ENCODE measurements around the gene C1QL4.

C1QL4 gene

DNA sequence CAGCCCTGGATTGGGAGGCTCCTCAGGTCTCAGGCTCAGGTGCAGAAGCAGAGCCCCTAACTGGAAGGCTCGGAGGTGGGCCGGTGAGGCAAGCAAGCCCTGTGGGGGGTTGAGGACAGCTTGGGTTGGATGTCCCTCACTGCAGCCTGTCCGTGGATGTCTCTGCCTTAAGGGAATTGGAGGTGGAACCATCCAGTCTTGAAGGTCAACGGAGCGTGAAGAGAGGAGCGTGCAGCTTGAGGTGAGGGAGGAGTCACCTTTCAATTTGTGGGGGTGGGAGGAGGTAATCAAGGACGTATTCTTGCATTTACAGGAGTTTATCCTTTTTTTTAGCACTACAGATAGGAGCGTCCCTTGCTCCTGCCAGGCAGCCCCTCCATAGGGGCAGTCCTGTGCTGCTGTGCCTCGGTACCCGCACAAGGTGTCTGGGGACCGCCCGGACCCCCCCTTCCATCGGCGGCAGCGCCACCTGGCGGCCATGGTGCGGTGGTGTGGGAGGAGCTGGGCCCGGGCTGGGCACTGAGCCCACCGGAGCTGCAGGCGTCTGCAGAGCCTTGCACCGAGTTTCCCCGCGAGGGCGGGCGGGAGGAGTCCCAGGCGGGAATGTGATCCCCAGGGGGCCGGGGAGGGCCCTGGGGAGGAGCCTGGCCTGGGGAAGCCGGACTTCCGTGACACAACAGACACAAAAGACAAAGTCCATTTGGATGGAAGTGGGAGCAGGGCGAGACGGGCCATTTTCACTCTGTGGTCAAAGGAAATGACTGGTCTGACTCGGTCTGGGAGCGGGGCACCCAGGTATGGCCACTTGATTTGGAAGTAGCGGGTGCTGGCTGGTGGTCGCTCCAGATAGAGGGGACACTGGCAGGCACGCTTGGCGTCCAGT lies 10.6 kb upstream of the C1QL4 start:
- peak in 1 of 2 donors; percentile 54 for DNase-seq (ENCODE audit: low read depth in 2 of 2)

DNA sequence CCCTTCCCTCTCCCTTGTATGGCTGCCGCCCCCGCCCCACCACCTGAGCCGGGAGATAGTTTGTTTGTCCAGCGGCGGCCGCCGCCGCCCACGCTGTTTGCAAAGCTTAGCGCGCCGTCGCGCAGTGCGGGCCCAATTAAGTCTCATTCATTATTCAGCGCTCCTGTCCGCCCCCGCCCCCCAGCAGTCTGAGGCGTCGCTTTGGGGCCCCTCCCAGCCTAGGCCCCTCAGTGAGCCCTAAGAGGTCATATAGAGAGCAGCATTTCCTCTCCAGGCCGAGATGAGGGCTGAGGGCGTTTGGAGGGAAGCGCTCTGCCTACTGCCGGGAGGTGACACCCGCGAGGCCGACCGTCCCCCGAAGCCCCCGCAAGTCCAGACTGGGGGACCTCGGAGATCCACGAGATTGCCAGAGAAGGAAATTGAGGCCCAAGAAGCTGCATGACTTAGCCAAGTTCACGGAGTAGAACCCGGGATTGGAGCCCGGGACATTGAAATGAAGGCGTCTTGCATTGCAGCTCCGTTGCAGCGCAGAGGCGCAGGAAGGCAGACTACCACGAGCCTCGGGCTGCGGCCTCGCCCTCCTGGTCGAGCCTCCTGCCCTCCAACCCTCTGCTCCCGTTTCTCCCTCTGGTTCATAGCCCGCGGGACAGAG lies 9.8 kb upstream of the C1QL4 start, which contains the start of gene DNAJC22:
Gene DNAJC22, plus strand, starts transcription at position 230 of the 652 bp plus-strand sequence. CDS start 1,985 bp downstream, outside the sequence.
- no peak for DNase-seq (ENCODE audit: low read depth in 2 of 2)

DNA sequence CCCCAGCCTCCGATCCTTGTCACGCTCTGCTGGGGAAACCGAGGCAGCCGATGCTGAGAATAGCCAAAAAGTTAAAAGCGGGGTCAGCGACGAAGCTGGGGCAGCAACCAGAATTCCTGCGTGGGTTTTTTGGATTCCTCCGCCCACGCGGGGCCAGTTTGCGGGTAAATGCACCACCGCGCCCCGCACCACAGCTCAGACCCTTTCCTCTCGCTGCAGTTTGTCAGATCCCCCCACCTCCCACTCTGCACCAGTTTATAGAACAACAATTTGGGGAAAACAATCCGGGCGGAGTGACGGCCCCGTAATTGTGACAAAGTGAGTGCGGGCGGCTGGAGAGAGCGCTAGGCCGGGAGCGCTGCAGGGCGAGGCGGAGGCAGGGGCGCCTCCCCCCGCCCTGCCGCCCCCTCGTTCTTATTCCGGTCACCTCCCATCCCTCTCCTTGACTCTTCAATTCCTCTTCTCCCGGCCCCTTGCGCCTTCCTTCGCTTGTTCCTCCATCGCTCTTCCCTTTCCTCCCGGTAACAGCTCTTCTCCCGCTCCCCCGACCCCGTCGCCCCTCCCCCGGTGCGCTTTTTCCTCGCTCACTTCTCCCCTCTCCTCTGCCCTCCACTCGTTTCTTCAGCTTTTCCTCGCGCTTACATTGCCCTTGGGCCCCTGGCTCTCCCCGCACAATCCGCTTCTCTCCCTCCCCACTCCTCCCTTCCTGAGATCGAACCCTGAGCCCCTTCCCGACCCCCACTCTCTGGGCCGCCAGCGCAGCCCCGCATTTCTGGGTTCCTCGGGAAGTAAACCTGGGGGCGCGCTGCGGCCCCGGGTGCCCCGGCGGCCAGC lies 9.1 kb upstream of the C1QL4 start:
- DNase-seq (ENCODE audit: low read depth in 2 of 2) = no peak

DNA sequence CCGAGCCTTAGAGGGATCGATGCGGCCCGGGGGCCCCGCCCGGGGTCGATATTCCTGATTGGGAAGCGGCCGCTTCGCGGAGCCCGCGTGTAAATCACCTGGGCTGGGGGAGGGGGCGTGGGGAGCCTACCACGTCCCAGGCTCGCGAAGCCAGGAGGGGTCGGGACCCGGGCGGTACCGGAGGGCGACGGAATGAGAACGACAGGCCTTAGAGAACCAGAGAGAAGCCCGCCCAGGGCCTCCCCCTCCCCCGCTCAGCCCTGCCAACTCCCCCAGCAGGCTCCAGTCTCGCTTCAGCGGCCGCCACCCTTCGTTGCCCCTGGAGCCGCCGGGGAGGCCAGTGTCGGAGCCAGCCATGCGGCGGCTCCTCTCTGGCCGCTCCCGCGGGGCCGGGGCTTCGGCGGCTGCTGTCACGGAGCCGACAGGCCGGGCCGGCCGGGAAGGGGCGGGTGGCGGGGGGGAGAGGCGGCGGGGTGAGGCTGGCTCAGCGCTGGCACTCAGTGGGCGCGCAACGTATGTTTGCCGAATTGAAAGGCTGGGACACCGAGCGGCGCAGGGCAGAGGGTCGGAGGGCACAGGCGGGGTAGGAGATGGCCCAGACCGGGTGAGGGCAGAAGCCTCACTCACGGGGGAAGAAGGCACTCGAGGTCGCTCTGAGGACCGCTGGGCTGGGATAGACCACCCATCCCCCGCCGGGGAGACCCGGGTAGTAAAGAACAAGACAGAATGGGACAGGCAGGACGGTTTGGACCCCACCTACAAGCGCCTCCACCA lies 8.2 kb upstream of the C1QL4 start:
- DNase-seq (ENCODE audit: low read depth in 2 of 2) = no peak

DNA sequence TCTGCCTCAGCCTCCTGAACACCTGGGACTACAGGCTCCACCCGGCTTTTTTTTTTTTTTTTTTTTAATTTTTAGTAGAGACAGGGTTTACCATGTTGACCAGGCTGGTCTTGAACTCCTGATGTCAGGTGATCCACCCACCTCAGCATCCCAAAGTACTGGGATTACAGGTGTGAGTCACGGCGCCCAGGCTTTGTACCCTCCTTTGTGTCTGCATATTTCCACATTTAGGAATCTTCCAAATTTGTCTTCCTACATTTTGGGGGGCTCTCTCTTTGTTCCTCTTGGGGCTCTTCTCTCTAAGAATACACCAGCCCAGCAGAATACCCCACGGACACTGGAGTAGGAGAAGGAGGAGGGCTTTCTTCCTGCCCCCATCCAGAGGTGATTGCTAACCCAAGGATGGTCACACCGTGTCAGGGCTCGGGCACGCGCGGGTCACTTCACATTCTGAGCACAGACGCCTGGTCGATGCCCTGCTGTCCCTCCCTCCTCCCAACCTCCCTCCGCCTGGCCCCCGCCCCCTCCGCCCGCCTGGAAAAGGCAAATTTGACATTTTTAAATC lies 7.6 kb upstream of the C1QL4 start:
- no peak for DNase-seq (ENCODE audit: low read depth in 2 of 2)

DNA sequence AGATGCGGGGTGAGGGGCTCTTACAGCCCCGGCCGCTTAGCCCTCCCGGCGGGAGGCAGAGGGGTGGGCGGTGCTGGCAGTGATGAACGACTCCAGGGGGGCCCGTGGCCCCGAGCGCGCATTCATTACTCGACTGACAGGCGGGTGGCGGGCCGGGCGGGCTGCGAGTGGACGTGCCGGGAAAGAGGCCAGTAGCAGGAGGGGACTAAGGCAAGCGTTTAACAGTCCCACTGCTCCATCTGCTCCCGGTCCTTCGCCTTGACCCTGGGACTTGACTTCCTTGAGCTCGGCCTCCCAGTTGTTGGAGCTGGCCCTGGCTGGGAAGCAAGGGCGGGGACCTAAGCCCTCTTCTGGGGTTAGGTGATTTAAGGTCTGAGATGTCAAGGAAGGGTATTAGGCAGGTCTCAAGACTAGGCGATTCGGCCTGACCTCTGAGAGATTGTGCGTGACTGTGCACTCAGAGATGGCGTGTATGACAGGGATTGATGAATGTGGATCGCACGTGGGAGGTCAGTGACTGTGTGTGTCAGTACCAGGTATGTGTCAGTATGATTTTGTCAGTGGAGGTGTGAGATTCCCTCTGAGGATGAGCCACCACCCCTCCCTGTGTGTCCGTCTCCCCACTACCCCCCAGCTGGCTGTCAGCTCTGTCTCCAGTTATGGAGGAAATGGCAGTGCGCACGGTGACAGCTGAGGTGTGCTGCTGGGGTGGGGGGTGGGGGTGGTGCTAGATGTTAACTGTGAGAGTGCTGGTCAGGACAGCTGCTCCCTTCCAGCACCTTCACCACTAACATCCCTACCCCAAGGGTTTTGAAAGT lies 6.1 kb upstream of the C1QL4 start:
- DNase-seq (ENCODE audit: low read depth in 2 of 2) = peak in 1 of 2 donors; percentile 43

DNA sequence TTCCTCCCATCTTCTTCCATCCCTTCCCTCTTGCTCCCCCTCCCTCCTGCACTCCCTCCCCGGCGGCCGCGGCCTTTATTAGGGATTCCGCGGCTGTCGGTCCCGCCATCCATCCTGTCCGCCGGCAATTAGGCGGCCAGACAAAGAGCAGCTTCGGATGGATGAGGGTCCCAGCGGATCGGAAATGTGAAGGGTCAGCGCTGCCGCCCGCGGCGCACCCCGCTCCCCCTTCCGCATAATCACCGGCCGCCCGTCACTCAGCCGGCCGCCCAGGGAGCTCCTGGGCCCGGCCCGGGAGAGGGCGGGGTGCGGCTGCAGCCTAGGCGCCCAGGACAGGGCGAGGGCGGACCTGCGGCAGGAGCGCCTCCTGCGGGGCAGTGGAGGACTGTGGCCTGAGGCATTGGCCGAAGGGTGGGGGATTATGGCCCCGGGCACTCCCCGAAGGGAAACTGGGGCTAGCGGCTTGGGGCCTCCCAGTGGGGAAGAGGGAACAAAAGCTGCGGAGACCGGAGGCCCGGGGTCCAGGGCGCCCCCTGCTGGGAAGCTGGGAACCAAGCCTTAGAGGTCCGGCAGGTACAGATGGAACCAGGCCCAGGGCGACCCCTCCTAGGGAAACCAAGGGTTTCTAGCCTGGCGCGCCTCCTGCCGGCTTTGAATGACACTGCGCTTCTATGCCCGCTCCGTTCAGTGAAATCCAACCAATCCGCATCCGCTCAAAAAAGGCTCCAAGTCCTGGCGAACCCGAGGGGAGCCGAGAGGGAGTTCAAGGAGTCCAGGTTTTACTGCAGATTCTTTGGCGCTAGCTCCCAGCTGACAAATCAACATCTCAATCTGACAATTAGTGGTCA lies 5.3 kb upstream of the C1QL4 start:
- DNase-seq (ENCODE audit: low read depth in 2 of 2) = peak; percentile 44

DNA sequence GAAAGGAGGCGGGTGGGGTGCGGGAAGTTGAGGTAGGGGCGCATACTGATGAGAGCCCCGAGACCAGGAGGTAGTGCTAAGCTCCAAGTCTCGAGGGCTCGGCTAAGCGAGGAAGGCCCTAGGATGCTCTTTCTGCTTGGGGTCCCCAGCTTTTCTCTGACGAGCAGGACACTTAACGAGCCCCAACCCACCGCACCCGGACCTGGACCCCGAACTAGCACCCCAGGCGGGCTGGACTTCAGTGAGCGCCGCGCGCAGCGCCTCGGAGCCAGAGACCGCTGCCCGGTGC lies 4.7 kb upstream of the C1QL4 start:
- no peak for DNase-seq (ENCODE audit: low read depth in 2 of 2)

DNA sequence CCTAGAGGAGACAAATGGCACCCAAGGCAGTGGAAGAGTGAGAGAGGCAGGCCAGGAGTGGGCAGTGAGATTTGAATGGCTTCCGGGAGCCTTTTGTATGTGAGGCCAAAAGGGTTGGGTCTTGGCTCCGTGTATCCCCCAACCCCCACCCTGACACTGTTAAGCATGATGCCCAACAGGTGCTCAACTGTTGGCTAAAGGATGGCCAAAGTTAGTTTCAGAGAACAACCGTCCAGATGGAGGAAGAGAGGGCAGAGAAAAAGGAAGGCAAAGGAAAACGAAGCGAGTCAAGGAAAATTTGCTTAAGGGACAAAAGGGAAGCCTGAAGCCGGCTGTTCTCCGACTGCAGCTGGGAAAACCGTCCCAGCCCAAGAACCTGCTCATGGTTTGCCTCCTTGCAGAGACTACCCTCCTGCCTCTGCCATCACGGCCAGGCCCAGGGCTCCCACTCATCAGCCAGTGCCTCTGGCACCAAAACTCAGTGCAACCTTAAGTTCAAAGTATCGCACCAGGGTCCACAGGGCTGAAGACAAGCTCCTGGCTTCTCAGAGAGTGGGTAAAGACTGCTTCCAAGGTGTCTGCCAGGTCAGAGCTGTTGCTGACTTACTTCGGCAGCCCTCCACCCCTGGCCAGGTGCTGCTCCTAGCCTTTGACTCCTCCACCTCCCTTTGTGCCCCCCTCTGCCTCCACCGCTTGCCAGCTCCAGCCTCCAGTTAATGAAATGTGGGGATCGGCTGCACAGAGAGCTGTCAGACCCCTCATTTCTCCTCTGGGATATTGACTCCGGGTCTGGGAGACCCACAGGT lies 4.2 kb upstream of the C1QL4 start:
- no peak for DNase-seq (ENCODE audit: low read depth in 2 of 2)

DNA sequence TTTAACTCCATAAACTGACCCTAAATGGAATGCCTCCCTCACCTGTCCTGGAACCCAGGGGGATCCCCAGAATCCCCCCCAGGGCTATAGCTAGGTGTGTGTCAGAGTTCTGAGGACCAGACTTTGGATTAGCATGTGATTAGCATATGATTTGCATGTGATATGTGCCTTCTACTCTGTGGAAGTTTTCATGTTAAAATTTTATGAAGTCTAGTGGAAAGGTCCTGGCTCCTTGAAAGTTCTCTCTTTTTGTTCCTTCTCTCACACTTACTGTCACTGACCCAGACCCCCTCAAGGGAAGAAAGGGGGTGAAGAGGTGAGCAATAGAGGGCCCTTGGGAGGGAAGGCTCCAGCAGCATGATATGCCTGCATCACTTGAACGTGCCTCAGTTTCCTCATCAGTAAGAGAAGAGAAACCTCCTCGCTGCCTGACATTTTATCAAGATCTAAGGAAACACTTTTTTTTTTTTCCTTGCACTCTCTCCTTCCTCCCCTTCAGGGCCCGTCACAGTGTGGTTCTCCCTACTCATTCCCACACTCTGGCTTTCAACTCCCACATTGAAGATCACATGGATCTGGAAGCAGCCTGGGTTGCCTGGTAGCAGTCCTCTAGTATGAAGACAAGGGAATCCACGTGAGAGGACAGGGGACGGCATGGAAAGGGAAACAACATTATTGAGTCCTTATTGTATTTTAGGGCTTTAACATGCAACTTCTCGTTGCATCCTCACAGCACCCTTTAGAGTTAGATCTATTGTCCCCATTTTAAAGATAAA lies 3.3 kb upstream of the C1QL4 start:
- no peak for DNase-seq (ENCODE audit: low read depth in 2 of 2)

DNA sequence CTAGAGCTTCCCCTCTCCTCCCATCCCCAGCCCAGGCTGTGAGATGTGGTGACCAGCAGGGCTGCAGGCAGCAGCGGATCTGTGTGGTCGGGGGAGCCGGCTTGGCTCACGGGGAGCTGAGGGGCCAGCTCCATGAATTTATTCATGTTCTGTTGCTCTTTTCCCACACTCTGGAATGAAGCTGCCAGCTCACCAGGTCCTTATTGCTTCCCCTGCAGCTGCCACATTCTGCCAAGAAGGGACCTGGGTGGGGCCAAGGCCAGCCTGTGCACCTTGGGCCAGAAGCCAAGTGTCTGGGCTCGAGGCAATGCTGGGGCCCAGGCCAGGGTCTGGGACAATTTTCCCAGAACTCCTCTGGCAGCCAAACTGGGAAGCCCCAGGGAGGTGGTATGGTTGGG lies 2.5 kb upstream of the C1QL4 start:
- no peak for DNase-seq (ENCODE audit: low read depth in 2 of 2)

DNA sequence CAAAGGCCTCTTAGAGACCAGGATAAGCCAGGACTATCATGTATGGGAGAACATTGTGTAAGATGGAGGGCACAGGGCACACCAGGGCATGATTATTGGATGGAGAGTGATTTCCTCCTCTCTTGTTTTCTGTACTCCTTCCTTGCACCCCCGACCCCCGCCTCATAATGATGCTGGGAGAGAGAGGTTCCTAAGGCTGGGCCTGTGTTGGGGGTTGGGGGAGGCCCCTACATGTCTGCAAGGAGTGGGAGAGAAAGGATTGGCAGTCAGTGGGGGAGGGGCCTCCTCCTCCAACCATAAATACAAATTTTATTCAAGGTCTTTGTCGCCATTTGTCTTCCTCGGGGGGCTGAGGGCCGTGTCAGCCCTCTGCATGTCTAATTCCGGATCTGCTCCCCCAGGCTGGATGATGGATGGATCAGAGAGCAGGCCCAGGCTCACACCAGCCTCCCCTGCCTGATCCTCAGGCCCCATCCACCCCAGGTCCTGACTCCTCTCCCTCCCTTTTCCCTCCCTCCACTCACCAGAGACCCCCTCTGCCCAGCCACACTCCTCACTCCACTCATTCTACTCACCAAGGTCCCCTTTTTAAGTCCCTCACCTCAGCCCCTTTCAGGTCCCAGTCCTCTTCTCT lies 2.0 kb upstream of the C1QL4 start:
- DNase-seq (ENCODE audit: low read depth in 2 of 2) = no peak

DNA sequence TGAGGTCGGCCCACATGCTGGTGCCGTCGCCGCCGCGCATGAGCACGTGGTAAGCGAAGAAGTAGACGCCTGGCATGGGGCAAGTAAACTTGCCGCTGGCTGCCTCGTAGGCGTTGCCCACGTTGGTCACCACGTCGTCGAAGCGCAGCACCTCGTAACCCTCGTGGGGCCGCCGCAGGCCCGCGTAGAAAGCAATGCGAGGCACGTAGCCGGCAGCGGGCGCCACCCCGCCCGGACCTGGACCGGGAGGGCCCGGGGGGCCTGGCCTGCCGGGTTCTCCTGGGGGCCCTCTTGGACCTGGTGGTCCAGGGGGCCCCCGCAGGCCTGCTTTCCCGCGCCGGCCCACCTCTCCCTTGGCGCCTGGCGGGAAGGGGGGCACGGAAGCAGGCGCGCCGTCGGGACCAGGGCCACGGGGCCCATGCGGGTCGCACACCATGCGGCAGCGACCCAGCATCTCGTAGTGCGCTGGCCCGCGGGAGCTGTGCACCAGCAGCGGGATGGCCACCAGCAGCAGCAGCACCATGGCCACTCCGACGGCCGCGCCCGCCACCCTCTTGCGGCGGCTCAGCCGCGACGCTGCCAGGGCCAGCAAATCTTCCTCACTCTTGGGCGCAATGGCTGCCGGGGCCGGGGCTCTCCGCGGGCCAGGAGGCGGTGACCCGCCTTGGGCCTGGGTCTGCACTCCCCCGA lies 888 bp downstream of the C1QL4 start:
- DNase-seq (ENCODE audit: low read depth in 2 of 2) = no peak

DNA sequence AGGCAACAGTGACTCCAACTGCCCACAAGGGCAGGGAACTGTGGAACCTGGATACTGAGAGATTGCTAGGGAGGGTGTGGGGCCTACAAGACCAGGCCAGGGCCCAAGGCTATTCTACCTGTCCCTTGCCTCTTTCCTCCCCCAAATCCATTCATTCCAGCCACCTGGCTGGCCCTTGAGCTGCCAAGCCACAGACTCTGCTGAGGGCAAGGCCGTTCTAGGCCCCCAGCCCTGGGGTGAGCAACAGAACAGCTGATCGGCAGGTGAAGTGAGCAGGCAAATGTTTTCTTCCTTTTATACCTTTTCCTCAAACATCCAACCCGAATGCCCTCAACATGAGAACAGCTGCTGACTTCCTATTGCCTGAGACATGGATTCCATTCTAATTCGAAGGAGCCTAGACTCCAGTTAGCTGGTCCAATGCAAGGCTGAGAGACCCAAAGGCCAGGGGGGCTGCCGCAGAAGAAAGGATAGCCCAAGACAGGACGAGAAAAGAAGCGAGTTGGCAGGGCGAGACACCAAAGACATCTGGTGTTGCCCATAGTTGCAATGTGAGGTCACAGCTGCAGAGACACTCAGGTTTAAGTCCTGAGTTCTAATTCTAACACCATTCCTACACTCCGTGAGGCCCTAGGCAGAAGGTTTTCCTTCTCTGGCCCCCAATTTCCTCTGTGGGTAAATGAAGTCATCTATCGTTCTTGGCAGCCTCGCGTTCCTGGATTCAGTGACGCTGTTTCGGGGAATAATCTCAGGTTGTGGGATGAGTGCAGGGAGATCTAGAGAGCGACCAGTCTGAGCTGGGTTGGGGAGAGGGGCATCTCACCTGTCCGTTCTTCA lies 1.7 kb downstream of the C1QL4 start:
- no peak for DNase-seq (ENCODE audit: low read depth in 2 of 2)

DNA sequence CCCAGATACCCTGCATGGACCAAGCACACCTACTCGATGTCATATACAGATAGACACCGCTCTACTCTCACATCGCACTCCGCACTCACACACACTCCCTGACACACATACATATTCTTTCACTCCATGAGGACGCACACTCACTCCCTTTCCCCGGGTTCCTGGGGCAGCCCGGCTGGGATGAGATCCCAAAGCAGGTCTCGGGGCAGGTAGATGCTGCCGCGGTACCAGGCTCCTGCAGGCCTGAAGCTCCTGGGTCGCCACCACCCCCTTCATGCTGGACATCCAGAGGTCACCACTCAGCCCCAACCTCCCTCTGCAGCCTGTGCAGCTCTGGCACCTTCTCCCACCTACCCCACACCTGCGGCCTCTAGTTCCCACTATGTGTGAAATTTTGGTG lies 2.3 kb downstream of the C1QL4 start:
- DNase-seq (ENCODE audit: low read depth in 2 of 2) = no peak

DNA sequence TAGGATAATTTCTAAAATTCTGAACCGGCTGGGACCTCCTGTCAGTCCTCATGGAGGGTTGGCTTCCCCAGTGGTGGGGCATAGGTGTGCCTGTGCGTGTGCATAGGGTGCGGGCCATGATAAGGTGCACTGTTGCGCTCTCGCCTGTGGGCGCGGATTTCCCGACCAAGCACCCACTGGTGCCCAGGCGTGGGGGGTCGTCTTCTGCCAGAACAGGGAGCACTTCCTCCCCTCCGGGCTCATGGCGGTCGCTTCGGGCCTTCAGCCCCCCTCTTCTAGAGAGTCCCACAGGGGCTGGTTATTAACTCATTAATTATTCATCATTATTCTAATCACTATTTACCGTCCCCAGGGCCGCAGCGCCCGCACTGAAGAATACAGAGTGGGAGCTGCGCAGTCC lies 2.8 kb downstream of the C1QL4 start:
- no peak for DNase-seq (ENCODE audit: low read depth in 2 of 2)
